H1 (cell line): ENCODE results near the gene SEMA5B. TPM values are rescaled to one million over a fixed set of nuclear protein-coding genes. Genes with fewer than 3 reads are reported as not detected.

Experiments used
- JUN ChIP-seq: IDR thresholded peaks from 2 replicates; pipeline ENCODE4 v1.6.1; 2011; ENCODE audit warnings: low read depth, mild to moderate bottlenecking, improper control_type of control experiment, low read length
- USF2 ChIP-seq: IDR thresholded peaks from 2 replicates; pipeline ENCODE4 v1.6.1; 2011; ENCODE audit warnings: low read length, improper control_type of control experiment
- polyA plus RNA-seq, 7 experiments: library from polyadenylated mRNA; depleted of rRNA in 3 of 7; stranded (reverse) in 5 of 7; unstranded in 2 of 7; fragments of >200 nt in 5 of 7; fragments of 200-250 nt in 2 of 7; gene quantifications; 1 replicate in 5 of 7; 2 replicates in 1 of 7; 4 replicates in 1 of 7; pipeline versions ENCODE4 v1.2.1 to v1.2.3, GENCODE V29; 2011 to 2013; ENCODE audit warnings: missing spikeins in 2 of 7, mixed read lengths in 2 of 7
- total RNA-seq: library from RNA; stranded (reverse); fragmentation: NEBNext Ultra II Directional; extraction: Animal tissue kit (Norgen Biotek cat#: 25700); gene quantifications from 2 replicates; pipeline ENCODE4 v1.2.1, GENCODE V29; 2021
- TF ChIP-seq, protein P1 (sequence below): IDR thresholded peaks from 2 replicates; pipeline ENCODE4 v1.6.1; 2012; ENCODE audit warnings: low read length, inconsistent platforms

The SEMA5B gene
- total and polyA plus RNA-seq, 2 of the 8 experiments (the other 6 are each of a cell fraction or from before 2014, with no cell fraction given) = 13.1 to 22.4 TPM

- TF ChIP-seq, protein P1, sequence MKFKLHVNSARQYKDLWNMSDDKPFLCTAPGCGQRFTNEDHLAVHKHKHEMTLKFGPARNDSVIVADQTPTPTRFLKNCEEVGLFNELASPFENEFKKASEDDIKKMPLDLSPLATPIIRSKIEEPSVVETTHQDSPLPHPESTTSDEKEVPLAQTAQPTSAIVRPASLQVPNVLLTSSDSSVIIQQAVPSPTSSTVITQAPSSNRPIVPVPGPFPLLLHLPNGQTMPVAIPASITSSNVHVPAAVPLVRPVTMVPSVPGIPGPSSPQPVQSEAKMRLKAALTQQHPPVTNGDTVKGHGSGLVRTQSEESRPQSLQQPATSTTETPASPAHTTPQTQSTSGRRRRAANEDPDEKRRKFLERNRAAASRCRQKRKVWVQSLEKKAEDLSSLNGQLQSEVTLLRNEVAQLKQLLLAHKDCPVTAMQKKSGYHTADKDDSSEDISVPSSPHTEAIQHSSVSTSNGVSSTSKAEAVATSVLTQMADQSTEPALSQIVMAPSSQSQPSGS = no peak
- TF ChIP-seq USF2 (no peak), JUN (no peak)
These were observed 36.2 kb downstream of the SEMA5B start (continued) for GRCh38 chr3:122991236-122991985.
